Activated T-cell treated with anti-CD3 and anti-CD28 coated beads, Interleukin-2, amount 50 U/mL, for 48 hours (primary cell): Measurements from ENCODE around the gene LIN7B.
"Not testable (repeated sequence)": the region's sequence is repeated elsewhere in the genome, so short reads cannot be mapped to it uniquely, and the experiment has no call there.

Source experiments
- DNase-seq, 2 experiments: peaks; one replicate each; pipeline ENCODE4 v3.0.0-alpha.2; 2020

Gene LIN7B

DNA sequence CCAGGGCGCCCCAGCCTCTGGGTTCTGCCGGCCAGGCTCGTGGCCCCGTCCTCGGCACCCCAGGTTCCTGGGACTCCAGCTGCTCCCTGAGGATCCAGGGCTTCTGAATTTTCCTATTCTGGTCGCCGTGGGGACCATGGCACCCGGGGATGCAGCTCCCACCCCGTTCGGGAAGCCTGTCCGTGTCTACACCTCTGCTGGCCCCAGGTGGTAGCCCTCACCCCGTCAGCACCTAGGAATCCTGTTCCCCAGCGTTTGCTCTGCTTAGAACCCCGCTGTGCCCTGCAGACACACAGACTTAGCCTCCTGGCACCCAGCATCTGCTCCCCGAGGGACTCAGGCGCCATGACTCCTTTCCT lies 6.1 kb downstream of the LIN7B start:
- DNase-seq, result no peak

DNA sequence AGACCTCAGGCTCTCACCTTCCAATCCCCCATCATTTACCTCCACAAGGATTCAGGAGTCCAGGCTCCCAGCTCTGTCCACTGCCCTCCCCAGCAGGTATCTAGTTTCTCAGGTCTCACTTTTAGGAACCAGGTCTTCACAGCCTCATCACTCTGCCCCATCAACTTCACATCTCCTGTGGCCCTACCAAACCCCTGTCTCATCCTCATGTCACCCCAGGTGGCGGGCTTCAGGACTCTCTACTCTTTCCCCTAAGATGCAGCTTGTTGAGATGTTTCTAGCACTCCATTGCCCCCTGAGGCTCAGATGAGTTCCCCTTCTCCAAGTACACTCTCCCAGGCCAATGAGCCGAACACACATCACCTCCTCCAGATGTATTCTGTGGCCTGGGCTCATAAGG lies 6.7 kb downstream of the LIN7B start:
- no peak for DNase-seq

DNA sequence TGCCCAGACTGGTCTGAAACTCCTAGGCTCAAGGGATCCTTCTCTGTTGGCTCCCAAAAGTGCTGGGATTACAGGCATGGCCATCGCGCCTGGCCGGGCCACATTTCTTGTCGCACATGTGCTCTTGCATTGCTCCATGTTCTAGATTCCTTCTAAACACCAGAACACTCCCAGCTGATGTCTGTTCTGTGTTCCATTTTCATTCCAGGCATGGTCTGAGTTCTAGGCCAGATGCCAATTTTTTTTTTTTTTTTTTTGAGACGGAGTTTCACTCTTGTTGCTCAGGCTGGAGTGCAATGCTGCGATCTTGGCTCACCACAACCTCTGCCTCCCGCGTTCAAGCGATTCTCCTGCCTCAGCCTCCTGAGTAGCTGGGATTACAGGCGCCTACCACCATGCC lies 7.7 kb downstream of the LIN7B start:
- not testable (repeated sequence) for DNase-seq

DNA sequence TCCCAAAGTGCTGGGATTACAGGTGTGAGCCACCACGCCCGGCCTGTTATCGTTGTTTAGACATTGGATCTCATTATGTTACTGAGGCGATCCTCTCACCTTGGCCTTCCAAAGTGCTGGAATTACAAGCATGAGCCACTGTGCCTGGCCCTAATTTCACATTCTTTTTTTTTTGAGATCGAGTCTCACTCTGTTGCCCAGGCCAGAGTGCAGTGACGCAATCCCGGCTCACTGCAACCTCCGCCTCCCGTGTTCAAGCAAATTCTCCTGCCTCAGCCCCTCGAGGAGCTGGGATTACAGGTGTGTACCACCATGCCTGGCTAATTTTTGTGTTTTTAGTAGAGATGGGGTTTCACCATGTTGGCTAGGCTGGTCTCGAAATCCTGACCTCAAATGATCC lies 9.1 kb downstream of the LIN7B start:
- not testable (repeated sequence) for DNase-seq

DNA sequence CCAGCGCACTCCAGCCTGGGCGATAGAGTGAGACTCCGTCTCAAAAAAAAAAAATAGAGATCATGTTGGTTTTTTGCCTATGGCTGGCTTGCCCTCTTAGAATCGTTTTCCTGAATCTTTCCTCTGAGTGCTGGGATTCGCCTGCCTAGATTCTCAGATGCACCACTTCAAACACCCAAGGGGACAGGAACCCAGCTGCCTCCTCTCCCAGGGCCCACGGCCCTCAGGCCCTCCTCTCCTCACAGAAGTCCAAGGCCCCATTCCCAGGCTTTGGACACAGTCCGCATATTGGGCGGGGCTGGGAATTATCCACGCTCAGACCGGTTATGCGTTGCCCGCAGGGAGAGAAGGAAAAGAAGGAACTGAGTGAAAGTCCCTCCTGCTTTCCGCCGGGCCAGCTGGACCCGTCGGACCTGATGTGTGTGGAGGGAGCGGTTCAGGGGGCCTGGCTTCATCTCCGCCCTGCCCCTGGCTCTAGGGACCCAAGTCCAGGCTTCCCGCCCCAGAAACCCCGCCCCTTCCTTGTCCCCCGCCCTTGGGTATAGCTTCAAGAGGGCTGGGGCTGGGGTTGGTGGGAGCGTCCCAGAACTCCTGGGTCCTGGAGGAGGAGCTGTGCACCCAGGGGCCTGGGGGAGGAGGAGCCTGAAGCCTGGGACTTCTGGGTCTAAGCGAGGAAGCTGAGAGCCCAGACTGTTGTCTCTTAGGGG lies 11.0 kb downstream of the LIN7B start:
- no peak for DNase-seq

DNA sequence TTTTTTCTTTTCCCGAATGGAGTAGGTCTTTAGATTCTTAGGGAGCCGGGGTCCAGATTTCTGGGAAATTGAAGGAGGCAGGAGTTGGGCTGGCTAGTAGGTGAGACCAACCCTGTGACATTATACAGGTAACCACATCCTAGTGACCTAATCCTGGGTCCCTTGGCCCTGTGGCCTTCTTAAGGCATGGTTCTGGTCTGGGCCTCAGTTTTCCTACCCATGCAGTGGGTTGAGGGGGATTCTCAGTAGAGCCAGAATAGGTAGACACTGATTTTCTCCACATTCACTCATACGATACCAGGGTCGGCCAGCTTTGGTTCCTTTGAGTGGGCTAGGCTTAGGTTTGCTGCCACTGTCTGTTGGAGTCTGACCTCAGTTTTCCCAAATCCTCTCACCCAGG lies 12.4 kb downstream of the LIN7B start:
- no peak for DNase-seq

DNA sequence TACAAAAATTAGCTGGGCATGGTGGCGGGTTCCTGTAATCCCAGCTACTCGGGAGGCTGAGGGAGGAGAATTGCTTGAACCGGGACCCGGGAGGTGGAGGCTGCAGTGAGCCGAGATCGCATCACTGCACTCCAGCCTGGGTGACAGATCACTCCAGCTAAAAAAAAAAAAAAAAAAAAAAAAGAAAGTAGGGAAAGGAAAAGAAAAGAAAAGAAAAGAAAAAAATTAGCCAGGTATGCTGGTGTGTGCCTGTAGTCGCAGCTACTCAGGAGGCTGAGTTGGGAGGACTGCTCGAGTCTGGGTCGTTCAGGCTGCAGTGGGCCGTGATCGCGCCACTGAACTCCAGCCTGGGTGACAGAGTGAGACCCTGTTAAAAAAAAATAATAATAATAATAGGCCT lies 13.1 kb downstream of the LIN7B start:
- DNase-seq, result not testable (repeated sequence)

DNA sequence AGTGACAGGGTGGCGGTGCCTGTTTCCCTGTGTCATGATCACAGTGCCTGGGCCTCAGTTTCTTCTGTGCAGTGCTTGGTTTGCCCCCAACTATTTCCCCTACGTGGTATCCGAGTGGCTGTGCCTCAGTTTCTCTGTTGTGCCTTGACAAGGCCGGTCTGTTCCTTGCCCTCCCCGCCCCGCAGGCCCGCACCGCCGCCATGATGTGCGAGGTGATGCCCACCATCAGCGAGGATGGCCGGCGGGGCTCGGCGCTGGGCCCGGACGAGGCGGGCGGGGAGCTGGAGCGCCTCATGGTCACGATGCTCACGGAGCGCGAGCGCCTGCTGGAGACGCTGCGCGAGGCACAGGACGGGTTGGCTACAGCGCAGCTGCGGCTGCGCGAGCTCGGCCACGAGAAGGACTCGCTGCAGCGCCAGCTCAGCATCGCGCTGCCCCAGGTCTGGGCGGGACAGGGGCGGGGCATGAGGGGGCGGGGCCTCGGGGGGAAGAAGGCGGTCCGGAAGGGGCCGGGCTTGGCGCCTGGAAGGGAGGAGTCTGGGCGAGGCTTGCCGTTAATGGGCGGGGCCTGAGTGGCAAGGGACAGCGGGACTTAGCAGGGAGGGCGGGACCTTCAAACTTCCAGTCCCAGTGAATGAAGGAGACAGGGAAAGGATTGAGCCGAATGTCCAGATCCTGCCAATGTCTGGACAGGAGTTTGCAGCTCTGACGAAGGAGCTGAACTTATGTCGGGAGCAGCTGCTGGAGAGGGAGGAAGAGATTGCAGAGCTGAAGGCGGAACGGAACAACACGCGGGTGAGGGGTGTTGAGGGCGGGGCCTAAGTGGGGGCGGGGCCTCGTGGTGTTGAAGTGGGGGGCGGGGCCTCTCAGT lies 13.7 kb downstream of the LIN7B start:
- DNase-seq, result peak; percentile 99

DNA sequence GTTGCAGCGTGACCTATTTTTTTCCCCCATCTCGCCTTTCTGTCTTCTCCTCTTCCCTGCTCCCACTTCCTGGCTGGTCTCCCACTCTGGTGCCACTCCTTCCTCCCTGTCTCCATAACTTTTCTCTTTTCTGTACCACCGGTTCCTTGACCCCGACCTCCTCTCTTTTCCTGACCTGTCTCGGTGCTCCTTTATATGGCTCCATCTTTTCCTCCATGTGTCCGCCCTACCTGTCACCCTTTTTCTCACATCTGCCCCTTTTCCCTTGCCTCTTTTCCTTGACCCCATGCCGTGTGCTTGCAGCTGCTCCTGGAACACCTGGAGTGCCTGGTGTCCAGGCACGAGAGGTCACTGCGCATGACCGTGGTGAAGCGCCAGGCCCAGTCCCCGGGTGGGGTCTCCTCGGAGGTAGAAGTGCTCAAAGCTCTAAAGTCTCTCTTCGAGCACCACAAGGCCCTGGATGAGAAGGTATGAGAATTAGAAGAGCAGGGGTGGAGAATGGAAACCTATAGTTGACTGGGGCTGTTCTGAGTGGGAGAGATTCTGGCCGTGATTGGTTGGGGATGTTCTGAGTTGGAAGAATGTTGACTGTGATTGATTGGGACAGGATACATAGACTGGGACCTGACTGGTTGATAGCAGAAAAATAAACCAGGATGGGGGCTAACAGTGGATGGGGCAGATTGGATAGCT lies 14.5 kb downstream of the LIN7B start:
- DNase-seq, result no peak

DNA sequence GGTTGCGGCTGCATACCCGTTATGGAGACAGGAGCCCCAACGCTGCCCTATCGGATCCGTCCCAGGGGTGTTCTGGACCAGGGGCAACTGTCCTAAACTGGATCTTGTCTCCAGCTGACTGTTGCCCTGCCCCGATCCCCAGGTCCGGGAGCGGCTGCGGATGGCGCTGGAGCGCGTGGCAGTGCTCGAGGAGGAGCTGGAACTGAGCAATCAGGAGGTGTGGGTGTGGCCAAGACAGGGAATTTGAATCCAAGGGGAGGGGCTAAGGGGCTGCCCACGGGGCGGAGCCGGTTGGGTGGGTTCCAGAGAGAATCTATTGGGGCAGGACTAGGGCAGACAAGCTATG lies 15.0 kb downstream of the LIN7B start:
- no peak for DNase-seq

DNA sequence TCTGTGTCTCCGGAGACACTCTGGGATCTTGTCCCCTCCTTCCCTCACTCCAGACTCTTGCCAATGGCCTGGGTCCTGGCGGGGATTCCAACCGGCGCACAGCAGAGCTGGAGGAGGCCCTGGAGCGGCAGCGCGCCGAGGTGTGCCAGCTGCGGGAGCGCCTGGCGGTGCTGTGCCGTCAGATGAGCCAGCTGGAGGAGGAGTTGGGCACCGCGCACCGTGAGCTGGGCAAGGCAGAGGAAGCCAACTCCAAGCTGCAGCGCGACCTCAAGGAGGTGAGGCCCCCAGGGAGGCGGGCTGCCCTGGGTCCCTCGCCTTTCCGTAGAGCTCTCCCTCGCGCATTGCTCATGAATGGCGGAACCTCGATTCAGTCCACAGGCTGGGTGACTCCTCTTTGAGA lies 16.2 kb downstream of the LIN7B start:
- no peak for DNase-seq

DNA sequence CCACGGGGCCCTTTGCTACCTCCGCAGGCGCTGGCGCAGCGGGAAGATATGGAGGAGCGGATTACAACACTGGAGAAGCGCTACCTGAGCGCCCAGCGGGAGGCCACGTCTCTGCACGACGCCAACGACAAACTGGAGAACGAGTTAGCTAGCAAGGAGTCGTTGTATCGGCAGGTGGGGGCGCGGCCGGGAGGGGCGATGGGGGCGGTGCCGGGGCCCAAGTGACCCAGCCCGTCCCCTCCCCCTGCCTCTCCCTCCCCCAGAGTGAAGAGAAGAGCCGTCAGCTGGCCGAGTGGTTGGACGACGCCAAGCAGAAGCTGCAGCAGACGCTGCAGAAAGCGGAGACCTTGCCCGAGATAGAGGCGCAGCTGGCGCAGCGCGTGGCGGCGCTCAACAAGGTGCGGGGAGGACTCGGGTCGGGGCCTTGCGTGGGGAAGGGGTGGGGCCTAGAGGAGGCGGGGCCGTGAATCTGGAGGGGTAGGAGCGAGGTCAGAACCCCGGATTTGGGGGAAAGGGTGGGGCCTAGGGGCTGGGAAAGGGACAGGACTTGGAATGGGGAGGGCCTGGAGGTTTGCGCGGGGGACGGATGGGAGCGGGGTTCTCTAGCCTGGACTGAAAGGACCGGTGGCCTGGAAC lies 18.9 kb downstream of the LIN7B start:
- no peak for DNase-seq

DNA sequence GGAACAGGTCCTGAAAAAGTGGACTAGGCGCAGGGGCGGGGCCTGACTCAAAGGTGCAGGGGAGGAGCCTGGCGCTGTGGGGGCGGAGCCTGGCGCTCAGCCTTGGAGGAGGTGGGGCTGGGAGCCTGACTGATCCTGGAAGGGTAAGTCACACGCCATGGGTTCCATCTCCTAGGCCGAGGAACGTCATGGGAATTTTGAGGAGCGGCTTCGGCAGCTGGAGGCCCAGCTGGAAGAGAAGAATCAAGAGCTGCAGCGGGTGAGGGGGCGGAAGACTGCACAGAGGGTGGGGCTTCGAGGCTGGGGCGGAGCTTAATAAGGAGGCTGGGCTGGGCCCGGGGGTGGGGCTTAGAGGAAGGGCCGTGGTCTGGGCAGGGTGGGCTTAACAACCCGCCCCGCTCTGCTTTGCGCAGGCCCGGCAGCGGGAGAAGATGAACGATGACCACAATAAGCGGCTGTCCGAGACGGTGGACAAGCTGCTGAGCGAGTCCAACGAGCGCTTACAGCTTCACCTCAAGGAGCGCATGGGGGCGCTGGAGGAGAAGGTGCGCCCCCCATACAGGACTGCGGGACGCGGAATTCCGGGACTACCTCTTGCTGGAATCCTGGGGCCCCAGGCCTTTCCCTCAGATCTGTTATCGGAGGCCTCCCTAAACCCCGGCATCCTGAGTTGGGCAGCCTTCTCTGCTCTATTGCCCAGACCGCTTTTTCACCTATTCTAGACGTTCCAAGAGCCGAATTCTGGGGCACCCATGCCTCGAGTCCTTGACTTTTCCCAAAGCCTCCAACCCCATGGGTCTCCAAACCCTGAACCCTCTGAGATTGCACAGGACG lies 19.7 kb downstream of the LIN7B start:
- DNase-seq, result peak; percentile 76 to 77

DNA sequence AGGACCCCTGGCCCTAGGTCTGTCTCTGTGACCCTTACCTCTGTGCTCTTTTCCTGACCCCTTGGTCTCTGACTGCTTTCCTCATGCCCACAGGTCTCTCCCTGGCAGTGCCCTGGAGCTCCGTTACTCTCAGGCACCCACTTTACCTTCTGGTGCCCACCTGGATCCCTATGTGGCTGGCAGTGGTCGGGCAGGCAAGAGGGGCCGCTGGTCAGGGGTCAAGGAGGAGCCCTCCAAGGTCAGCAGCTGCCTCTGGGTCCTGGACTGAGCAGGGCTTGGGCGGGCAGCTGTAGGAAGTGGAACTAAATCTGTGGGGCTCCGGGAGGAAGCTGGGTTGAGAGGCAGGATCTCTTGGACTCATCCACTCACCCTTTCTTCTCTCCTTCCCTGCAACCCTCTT lies 21.5 kb downstream of the LIN7B start:
- no peak for DNase-seq

DNA sequence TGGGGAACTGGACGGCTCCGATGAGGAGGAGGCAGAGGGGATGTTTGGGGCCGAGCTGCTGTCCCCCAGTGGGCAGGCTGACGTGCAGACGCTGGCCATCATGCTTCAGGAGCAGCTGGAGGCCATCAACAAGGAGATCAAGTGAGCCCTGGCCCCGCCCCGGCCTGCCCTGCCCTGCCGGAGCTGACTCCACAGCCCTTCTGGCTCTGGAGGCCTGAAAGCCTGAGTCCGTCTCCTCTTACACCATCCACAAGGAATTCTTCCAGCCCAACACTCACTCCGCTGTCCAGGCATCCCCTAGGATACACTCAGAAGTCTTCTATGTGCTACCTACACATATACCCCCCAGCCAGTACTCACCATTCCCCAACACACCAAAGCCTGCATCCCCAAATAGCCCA lies 22.6 kb downstream of the LIN7B start:
- no peak for DNase-seq

DNA sequence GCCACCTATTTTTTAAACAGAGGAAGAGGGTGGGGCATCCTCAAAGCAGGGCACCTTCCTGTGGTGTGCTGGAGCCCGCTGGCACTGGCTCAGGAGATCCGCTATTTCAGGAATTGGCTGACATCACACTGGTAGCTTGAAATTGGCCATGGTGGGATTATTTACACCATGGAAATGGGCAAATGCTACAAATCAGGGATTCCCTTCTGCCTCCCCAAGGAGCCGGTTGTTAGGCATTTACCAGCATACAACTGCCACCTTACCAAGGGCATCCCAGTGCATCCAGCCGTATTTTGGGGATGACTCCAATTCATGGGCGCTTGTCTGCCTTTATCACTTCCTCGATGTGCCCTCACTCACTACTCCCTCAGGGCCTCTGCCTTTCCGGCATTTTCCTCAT lies 26.8 kb downstream of the LIN7B start:
- DNase-seq, result no peak

DNA sequence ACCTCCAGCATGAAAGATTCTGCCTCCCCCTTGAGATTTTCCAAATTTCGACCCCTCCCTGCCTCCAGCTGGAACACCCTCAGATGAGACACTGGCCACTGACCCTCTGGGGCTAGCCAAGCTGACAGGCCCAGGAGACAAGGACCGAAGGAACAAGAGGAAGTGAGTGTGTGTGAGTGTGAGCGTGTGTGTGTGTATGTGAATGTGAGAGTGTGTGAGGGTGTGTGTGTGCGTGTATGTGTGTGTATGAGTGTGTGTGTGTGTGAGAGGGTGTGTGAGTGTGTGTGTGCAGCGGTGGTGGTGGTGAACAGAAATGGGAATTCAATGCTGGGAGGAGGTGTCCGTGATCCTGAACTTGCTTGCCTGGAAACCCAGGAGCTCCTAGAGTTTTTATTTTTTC lies 27.2 kb downstream of the LIN7B start:
- no peak for DNase-seq

DNA sequence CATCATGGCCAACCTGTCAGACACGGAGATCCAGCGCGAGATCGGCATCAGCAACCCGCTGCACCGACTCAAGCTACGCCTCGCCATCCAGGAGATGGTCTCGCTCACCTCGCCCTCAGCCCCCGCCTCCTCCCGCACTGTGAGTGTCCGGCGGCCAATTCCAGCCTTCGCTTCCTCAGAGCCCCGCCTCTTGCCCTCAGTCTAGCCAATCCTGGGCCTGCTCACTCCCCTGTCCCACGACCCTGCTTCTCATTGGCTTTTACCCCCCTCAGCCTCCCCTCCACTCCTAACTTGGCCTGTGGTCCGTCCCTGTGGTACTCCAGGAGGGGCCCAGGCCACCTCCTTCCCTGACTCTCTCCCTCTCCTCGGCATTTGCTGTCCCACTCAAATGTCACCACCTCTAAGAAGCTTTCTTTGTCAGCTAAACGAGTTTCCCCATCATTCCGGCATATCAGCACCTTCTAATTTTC lies 28.7 kb downstream of the LIN7B start:
- DNase-seq, result peak; percentile 83 to 87

DNA sequence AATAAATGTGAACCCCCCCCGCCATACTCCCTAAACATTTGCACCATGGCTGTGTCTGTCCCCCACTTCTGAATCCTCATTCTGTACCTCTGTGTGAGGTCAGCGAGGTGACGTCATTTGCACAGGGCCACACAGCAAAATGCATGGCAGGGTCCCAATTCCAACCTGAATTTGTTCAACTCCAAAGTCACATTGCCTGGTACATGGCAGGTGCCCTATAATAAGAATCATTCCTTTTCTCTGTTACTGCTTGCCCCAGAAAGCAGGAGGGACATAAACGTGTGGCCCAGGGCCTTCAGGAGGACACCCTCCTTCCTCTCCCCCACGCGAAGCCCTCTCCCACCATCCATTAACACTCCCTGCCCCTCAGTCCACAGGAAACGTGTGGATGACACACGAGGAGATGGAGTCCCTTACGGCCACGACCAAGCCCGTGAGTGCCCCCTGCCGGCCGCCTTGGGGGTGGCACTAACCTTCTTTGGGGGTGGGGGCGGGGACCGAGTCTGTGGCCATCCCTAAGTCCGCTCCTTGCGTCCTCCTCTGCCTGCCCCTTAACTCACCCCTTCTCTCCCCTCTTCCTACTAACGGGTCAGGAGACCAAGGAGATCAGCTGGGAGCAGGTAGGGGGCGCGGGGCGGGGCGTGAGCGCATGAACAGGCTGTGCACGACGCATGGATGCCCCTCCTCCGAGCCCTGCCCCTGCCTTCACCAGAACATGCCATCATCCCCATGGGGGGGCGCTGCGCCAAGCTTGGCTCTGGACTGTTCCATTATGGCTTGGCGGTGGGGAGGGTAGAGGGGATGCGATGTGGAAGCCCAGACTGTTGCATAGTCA lies 31.6 kb downstream of the LIN7B start:
- DNase-seq, result peak; percentile 92 to 95

DNA sequence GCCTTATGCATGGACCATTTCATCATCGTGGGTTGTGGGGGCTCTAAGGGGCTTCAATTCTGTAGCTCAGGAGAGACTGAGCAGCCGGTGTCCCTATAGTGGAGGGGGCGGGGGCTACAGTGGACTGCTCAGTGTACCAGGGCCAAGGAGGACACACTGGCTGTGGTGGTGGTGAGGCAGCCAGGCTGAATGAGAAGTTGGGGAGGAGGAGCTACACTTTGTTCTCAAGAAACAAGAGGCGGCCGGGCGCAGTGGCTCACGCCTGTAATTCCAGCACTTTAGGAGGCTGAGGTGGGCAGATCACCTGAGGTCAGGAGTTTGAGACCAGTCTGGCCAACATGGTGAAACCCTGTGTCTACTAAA lies 32.2 kb downstream of the LIN7B start:
- DNase-seq, result not testable (repeated sequence)

DNA sequence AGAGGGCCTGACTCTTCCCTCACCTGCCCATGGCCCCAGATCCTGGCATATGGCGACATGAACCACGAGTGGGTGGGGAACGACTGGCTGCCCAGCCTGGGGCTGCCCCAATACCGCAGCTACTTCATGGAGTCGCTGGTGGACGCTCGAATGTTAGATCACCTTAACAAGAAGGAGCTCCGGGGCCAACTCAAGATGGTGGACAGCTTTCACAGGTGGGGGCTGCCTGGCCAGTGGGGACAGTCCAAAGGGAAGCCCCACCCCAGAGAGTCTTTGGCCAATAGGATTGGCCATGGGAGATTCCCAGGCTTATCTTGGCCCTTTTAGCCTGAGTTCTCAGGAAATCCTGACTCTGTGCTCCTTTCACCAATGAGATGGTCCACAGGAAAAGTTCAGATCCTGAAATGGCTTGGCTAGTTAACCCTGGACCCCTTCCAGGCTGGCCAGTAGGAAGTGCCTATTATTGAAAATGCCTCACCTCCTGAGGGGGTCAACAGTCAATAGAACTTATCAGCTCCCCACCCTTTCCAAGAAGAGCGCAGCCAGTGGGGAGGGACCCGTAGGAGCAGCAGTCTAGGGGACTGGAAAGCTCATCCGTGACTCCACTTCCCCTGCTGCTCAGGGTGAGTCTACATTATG lies 34.0 kb downstream of the LIN7B start:
- no peak for DNase-seq
